ENCODE data around the gene MAPKBP1.
"Not testable (repeated sequence)": the region's sequence is repeated elsewhere in the genome, so short reads cannot be mapped to it uniquely, and the experiment has no call there.

MAPKBP1 gene

DNA sequence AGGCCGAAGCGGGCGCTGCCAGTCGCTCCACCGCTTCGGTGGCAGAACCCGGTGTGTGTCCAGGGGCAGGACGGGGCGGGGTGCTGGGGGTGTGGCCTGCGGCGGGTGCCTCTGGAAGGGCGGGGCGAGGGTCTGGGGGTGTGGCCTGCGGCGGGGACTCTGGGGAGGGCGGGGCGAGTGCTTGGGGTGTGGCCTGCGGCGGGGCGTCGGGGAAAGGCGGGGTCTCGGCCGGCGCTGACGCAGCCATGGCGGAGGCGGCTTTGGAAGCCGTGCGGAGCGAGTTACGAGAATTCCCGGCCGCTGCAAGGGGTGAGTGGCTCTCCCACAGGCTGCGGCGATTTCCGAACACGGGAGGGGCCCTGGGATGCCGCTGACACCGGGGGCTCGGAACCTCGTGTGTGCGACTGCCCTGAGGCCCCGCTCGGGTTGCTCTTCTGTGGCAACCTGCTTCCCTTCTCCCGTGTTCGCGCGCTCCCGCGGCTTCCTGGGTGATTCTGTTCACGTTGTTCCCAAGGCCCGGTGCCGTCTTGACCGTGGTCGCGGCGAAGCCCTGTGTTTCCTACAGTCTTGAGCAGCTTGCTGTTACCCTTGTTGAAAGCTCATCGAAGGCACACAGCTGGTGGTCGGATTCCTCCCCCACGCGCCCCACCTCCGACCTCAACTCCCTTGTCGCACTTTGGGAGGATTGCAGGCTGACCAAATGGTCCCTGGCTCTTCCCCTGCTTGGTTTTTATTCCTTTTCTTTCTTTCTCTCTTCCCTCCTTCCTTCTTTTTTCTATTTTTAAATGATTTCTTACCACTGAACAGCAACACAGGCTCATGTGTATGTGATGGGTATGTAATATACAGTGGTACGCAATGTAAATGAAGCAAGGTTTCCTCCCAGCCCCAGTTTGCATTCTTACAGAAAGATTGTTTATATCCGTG is 53.9 kb downstream of the MAPKBP1 start, which contains the start of gene JMJD7:
JMJD7 (plus strand) TSS at position 213 of the 927 bp plus-strand sequence; CDS start at position 246, 33 bp downstream.
- peak; percentile 75 to 85 (median 81) for DNase-seq

DNA sequence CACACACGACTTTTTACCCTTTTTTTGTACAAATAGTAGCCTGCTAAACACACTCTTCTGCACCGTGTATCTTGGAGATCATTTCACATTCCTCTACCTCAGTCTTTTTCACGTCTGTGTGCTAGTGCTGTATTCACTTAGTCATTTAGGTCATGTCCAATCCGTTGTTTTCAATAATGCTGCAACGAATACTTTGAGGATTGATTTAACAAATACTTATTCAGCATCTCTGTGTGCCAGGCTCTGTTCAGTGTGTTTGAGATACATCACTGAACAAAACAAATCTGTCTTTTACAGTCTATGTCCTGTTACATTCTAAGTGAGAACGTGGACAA is 54.5 kb downstream of the MAPKBP1 start:
- DNase-seq, result no peak

DNA sequence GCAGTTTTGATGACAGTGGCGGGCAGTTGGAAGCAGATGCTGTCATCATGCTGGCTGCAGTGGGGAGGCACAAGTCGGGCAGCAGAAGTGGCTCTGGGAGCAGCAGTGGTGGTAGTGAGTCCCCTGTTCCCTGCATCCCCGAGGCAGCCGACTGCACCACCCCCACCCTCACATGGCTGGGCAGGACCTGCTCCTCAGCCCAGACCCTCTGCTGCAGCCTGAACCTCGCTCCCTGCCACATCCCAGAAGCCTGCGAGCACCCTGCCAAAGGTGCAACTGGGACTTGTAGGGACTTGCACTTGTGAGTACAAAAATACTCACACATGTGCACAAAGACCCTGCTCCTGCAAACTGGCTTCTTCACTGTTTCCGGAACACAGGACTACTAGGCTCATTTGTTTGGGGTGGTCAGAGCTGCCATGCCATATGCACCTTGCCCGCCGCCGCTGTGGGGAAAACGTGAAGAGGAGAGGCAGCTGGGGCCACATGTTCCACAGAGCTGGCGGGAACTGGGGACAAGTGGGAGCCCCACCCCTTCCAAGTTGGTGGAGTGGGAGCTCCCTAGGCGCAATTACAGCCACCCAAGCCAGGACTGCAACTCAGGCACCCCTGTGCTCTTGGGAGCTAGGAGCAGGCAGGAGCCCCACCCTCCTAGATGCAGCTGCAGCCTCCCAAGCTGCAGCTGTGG is 55.8 kb downstream of the MAPKBP1 start:
- DNase-seq, result no peak

DNA sequence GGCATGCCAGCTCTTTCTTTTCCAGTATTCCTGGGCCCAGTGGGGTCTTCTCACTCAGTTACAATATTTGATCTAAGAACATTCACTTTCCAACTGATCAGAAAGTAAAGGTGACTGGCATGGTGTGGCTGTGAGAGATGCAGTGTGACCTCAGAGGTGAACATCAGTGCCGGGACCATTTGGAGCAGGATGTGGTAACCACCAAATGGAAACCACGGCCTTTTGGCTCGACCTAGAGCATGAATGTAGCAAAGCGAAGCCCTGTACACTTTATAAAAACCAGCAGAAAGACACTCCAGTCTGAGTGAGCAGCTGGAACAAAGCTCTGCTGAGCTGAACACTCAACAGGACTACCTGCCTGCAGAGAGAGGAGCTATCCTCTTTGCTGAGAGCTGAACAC is 57.0 kb downstream of the MAPKBP1 start:
- DNase-seq, result not testable (repeated sequence)

DNA sequence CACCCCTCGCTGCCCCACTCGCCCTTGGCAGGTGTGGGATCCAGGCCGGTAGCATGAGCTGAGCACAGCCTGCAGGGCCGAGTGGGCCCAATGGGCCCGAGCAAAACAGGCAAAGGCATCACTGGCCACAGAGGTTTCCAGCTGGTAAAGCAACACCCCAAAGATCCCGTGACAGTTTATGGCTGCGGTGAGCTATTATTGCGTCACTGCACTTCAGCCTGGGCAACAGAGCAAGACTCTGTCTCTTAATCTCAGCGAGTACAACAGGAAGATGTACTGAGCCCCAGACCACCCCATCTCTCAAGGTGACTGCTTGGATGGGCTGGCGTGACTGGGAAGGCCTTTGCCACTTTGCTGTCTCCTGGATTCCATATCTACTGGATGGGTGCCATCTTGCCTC is 57.9 kb downstream of the MAPKBP1 start:
- DNase-seq, result no peak

DNA sequence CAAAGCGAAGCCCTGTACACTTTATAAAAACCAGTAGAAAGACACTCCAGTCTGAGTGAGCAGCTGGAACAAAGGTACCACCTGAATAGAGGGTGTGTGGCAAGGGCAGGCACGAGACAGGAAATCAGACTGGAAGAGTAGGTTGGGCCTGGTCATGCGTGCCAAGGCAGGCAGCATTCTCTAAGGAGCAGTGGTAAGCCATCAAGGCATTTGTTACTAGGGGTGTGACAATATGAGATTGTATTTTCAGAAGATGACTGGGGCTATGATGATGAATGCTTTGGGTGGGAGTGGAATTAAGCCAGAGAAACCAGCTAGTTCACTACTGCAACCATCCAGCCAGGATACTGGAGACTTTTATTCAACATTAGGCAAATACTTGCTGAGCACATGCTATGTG is 58.6 kb downstream of the MAPKBP1 start:
- DNase-seq, result peak in 2 of 3 experiments; percentile 5 to 53

DNA sequence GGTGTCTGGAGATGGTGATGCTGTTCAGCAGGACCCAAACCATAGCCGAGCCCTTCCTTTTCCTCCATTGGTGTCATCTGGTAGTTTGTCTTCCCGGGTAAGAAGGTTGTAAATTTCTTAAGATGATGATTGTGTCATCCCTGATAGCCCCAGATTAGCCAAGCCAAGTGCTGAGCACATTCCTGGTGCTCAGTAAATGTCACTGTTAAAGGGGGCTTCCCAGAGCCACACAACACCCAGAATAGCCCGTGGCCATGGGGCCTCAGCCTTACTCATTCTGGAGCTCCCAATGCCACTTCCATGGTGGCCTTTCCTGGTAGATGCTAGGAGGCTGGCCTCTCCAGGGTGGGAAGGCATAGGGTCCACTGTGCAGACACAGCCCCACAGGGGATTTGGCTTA is 59.8 kb downstream of the MAPKBP1 start:
- DNase-seq, result no peak

DNA sequence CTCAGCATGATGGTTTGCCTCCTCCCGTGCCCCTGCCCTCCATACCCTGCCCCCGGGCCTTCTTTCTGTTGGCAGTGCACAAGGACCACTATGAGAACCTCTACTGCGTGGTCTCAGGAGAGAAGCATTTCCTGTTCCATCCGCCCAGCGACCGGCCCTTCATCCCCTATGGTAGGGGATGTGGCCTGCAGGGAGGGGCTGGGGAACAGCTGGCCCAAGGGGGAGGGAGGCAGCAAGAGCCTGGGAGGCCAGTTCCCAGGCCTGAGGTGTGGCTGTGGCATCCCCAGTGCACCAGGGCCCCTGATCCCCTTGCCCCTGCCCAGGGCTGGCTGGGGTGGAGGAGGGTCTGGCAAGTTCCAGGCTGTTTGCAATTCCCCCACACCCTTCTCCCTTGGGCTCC is 61.8 kb downstream of the MAPKBP1 start:
- DNase-seq, result no peak

DNA sequence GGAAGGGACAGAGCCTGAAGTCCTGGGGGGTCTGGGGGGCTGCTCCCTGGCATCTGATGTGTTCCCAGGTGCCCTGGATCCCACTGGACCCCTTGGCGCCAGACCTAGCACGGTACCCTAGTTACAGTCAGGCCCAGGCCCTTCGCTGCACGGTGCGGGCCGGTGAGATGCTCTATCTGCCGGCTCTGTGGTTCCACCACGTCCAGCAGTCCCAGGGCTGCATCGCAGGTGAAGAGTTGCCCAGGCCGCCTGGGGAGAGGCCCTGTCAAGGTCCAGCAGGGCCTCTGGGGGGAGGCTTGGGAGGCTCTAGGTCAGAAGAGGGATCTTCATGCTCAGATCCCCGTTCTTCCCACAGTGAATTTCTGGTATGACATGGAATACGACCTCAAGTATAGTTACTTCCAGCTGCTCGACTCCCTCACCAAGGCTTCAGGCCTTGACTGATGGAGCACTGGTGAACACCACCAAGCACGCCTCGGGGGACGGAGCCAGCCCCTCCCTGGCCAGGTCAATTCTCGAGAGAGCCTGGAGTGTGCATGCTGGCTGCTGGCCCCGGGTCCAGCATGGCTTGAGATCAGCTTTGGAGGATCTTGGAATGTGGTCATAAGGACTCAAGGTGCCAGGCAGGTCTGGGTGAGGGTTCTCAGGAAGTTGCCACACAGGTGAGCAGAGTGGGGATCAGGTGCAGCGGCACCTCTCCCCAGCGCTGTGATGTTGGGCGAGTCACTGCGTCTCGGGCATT is 62.6 kb downstream of the MAPKBP1 start:
- DNase-seq, result no peak

DNA sequence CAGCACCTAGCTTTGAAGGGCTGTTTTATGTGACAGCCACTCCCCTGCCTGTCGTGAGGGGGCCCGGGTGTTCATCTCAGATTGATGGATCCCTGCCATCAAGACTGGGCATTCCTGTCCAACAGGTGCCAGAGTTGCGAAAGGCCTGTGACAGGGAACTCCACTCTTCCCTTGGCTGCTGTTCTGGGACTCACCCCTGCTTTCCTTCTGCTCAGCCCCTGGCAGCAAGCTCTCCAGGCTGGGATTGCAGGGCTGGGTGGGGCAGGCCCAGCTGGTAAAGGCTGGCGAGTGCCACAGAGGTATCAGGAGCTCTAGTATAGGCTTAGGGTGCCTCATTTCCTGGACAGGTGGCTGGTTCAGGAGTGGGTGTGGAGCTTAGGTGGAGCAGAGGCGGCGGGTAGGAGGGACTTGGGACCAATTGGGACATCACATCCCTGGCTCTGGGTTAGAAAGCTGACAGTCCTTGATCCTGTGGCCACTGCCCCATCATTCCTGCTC is 64.2 kb downstream of the MAPKBP1 start, which contains the start of gene PLA2G4B:
PLA2G4B (plus strand) TSS at position 448 of the 498 bp plus-strand sequence. CDS start 67 bp downstream, outside the sequence.
- DNase-seq, result peak in 2 of 3 experiments; percentile 1 to 3

DNA sequence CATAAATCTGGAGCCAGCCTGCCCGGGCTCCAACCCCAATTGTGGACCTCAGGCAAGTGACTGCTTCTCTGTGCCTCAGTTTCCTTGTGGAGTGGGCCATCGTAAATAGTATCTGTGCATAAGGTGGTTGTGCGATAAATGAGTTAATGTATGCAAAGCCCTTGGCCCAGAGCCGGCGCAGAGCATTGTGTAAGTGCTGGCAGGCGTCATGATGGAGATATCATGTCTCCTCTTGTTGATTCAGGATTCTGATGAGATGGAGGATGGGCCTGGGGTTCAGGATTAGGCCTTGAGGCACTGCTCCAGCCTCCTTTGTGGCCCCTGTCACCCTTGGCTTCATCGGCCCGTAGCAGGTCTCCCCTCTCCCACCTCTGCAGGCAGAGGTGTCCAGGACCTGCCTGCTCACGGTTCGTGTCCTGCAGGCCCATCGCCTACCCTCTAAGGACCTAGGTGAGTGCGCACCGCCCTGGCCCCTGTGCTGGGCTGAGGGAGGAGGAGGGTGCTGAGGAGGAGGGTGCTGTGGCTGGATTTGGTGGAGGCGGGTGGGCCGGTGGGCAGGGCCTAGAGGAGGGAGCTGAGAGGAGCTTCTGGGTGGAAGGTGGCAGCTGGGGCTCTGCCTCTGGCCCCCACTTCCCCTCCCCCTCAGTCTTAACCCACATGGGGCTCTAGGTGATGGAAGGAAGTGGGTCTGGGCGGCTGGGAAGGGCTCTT is 65.7 kb downstream of the MAPKBP1 start:
- no peak for DNase-seq

DNA sequence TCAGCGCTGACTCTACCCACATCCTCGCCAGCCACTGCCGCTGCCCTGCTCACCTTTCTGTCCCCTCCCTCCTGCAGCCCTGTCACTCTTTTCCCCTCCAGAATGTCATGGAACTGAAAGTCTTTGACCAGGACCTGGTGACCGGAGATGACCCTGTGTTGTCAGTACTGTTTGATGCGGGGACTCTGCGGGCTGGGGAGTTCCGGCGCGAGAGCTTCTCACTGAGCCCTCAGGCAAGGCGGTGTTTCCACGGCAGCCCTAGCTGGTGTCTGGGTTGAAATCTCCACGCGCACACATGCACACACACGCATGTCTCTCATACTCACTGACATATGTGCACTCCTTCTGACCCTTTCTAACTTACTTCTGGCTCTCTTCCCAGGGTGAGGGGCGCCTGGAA is 66.4 kb downstream of the MAPKBP1 start:
- DNase-seq, result no peak

DNA sequence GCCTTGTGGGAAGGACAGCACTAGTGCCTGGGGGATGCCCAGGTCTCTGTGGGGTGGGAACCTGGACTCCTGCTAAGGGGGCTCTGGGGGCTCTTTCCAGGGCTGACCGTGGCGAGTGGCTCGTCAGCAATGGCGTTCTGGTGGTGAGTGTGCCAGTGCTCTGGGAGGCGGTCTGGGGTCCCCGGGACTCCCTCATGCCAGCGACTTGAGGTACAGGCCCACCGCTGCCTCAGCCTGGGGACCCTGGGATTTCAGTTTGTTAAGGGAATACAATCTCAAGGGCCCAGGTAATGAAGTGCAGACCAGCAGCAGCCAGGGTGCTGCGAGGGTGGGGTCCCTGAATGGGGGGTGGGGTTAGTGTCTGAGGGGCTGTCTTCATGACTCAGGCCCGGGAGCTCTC is 66.8 kb downstream of the MAPKBP1 start:
- DNase-seq, result no peak

DNA sequence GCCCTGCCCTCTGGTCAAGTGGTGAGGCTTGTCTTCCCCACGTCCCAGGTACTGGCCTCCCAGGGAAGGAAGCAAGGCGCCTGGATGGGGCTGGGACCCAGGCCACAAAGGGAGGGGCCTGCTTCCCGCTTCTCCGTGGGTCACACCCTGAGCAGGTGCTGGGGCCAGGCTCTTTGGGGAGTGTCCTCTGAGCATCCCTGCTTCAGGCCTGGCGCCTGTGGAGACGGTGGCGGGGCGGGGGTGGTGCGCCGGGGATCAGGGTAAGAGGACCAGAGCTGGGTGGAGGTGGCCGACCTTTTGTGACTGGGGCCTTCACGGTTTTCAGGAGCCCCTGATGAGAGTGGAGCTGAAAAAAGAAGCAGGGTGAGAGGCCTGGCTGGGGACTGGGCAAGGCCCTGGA is 67.9 kb downstream of the MAPKBP1 start:
- DNase-seq, result peak; percentile 1 to 41 (median 3)

DNA sequence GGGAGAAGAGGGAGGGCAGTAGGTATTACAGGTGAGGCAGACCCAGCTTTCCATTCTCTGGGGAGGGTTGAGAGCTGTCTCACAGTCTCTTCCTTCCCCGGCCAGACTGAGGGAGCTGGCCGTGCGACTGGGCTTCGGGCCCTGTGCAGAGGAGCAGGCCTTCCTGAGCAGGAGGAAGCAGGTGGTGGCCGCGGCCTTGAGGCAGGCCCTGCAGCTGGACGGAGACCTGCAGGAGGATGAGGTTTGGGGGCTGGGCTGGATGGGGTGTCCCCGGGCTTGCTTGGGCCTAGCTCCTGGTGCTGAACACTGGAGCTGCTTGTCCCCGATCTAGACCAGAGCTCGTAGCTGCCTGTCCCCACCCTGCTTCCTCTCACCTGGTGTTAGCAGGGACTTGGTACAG is 69.3 kb downstream of the MAPKBP1 start:
- DNase-seq, result no peak

DNA sequence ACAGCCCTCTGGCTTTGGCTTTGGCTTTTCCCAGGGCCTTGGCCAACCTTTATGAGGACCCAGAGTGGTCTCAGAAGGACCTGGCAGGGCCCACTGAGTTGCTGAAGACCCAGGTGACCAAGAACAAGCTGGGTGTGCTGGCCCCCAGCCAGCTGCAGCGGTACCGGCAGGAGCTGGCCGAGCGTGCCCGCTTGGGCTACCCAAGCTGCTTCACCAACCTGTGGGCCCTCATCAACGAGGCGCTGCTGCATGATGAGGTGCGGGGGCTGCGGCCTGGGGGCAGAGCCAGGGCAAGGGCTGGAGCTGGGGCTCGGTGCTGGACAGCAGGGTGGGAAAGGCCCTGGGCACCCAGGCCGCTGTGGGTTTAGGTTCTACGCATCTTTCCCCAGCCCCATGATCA is 70.5 kb downstream of the MAPKBP1 start:
- no peak for DNase-seq

DNA sequence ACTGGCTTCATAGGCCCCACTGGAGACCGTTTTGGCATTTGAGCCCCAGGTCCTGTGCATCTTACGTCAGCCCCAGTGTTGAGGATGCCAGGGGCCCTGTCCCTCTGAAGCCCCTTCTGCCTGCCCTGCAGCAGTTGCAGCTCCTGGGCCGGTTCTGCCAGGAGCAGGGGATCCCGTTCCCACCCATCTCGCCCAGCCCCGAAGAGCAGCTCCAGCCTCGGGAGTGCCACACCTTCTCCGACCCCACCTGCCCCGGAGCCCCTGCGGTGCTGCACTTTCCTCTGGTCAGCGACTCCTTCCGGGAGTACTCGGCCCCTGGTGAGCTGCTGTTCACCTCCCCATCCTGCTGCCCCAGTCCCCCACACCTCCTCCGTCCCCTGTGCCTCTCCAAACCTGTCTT is 72.9 kb downstream of the MAPKBP1 start:
- DNase-seq, result no peak

DNA sequence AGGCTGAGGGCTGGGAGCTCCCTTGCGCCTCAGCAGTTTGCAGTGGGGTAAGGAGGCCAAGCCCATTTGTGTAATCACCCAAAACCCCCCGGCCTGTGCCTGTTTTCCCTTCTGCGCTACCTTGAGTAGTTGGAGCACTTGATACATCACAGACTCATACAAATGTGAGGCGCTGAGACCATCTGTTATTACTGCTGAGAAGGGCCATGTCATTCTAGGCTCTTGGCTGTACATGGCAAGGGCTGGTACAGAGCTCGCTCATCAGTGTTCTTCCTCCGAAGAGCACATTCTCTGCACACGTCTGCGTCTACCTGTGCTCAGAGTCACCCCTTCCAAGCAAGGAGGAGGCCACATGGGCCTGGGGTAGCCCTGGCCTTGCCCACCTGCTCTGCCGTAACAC is 73.7 kb downstream of the MAPKBP1 start:
- no peak for DNase-seq

DNA sequence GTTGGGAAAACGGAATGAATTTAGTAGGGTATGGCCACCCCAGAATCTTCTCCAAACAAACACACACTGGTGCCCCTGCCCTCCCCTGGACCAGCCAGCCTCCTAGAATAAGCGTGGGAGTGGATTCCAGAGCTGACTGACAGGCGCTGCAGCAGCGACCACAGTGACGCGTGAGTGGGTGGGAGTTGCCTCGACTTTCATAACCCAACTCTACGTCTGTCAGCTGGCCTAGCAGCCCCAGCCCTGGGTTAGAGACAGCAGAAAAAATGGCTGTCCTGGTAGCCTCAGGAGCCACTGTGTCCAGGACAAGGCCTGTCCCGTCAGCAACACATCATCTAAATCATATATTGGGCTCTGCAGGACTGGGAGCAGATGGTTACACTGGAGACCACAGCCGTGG is 74.3 kb downstream of the MAPKBP1 start:
- DNase-seq, result no peak

DNA sequence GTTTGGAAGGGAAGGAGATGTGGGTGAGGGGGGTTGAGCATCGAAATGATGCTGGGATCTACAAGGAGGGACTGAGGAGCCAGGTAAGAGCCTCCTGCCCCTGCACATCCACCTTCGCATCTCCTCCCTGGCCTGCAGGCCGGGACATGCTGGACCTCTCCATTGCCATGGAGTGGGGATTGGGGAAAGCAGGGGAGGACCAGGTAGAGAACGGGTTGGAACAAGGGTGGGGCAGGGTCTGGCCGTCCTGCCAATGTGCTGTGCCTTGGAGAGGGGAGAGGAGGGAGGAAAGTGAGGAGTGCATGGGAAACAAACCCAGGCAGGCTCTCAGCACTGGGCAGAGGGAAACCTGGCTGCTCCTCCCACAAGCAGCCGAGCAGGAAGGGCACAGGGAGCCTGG is 74.9 kb downstream of the MAPKBP1 start:
- DNase-seq, result no peak

DNA sequence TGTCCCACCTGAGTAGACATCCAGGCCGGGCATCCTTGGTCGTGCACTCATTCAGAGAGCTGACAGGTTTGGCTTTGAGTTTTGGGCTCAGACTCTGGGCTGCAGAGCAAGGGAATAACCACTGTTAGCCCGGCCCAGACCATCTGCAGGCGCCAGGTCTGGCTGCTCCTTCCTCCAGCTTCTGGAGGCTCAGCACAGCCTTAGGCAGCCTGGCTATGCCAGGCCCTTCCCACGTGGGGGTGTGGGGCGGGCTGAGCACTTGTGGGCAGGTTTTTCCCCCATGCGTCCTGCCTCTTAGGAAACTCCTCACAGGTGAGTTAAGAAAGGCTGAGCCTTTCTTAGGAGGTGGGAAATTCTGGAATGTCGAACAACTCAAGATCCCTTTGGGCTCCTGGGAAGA is 75.6 kb downstream of the MAPKBP1 start:
- no peak for DNase-seq

DNA sequence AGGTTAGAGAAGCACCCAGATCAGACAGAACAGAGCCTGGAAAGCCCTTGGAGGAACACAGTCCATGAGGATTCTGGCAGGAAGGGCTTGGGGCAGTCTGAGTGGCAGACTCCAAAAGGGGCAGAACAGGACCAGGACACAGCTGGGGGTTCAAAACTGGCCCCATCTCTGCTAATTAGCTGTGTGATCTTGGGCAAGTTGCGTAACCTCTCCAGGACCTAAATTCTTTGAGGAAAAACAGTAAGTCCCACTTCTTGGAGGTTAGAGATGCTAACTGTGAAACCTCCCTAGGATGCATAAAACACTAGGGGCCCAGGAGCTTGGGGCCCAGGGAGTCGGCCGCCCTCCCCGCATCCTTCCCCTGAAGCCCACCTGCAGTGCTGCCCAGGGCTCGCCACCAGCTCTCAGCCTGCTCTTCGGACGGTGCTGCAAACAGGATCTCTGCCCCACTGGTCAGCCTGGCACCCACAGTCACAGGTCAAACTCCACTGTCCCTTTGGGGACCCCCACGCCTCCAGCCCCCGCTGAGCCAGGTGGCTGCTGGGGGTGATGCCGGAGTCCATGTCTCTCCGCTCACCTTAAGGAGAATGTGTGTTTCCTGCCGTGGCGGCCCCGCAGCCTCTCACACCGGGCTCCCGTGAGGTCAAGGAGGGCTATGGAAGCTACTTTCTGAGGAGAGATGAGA is 76.3 kb downstream of the MAPKBP1 start:
- no peak for DNase-seq
